Esophagus squamous epithelium (tissue), 4 donors: ENCODE measurements around the gene NOL9.

Source experiments
- POLR2A ChIP-seq, 4 donors: fragments of 450-650 bp; IDR thresholded peaks; one replicate each; pipeline ENCODE4 v1.6.1; 2017; ENCODE audit warnings: antibody characterized with exemption in 4 of 4, mild to moderate bottlenecking in 4 of 4, moderate library complexity in 3 of 4
- TF ChIP-seq, protein P1 (sequence below), 6 experiments: fragments of 450-650 bp in 4 of 6; fragments of 200-600 bp in 2 of 6; sonication (generic) in 2 of 6; IDR thresholded peaks; one replicate each; pipeline ENCODE4 v1.5.1; 2016 to 2019; ENCODE audit warnings: antibody characterized with exemption in 6 of 6, mild to moderate bottlenecking in 4 of 6, moderate library complexity in 4 of 6

DNA sequence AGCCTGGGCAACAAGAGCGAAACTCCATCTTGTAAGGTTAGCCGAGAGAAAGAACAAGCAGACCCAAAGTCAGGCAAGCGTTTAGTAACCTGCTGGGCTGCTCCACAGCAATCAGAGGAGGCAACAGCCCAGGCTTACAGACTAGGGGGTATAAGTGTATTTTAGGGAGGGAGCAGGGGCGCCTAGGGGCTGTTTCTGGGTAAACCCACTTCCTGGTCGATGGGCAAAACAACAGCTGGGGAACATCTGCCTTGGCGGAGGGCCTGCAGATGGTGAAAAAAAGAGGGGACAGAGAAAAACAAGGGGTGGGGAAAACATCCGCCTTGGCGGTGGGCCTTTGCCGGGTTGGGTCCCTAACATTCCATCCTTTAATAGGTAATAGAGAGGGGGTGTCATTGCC is 6.0 kb upstream of the NOL9 start:
- TF ChIP-seq, protein P1, sequence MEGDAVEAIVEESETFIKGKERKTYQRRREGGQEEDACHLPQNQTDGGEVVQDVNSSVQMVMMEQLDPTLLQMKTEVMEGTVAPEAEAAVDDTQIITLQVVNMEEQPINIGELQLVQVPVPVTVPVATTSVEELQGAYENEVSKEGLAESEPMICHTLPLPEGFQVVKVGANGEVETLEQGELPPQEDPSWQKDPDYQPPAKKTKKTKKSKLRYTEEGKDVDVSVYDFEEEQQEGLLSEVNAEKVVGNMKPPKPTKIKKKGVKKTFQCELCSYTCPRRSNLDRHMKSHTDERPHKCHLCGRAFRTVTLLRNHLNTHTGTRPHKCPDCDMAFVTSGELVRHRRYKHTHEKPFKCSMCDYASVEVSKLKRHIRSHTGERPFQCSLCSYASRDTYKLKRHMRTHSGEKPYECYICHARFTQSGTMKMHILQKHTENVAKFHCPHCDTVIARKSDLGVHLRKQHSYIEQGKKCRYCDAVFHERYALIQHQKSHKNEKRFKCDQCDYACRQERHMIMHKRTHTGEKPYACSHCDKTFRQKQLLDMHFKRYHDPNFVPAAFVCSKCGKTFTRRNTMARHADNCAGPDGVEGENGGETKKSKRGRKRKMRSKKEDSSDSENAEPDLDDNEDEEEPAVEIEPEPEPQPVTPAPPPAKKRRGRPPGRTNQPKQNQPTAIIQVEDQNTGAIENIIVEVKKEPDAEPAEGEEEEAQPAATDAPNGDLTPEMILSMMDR (IDR thresholded peaks at IDR 0.05): no peak
- no peak for TF ChIP-seq POLR2A (IDR thresholded peaks at IDR 0.05)
